A549 treated with CORT108297 at 1 μM for 4 hours (cell line): ENCODE measurements around the gene MLIP. TPM values are rescaled to one million over a fixed set of nuclear protein-coding genes. Genes with fewer than 3 reads are reported as not detected.

Experiments used
- total RNA-seq: library from RNA; stranded (reverse); fragments of 200-300 nt; extraction: Qiagen RNA extraction; gene quantifications from 5 replicates; pipeline ENCODE4 v1.2.3, GENCODE V29; 2022

The MLIP gene, protein sequence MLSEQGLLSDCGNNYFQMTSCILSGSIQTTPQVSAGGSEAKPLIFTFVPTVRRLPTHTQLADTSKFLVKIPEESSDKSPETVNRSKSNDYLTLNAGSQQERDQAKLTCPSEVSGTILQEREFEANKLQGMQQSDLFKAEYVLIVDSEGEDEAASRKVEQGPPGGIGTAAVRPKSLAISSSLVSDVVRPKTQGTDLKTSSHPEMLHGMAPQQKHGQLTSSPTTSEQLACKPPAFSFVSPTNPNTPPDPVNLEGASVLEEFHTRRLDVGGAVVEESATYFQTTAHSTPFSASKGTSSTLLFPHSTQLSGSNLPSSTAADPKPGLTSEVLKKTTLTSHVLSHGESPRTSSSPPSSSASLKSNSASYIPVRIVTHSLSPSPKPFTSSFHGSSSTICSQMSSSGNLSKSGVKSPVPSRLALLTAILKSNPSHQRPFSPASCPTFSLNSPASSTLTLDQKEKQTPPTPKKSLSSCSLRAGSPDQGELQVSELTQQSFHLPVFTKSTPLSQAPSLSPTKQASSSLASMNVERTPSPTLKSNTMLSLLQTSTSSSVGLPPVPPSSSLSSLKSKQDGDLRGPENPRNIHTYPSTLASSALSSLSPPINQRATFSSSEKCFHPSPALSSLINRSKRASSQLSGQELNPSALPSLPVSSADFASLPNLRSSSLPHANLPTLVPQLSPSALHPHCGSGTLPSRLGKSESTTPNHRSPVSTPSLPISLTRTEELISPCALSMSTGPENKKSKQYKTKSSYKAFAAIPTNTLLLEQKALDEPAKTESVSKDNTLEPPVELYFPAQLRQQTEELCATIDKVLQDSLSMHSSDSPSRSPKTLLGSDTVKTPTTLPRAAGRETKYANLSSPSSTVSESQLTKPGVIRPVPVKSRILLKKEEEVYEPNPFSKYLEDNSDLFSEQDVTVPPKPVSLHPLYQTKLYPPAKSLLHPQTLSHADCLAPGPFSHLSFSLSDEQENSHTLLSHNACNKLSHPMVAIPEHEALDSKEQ
- not detected in 5 replicates for total RNA-seq

DNA sequence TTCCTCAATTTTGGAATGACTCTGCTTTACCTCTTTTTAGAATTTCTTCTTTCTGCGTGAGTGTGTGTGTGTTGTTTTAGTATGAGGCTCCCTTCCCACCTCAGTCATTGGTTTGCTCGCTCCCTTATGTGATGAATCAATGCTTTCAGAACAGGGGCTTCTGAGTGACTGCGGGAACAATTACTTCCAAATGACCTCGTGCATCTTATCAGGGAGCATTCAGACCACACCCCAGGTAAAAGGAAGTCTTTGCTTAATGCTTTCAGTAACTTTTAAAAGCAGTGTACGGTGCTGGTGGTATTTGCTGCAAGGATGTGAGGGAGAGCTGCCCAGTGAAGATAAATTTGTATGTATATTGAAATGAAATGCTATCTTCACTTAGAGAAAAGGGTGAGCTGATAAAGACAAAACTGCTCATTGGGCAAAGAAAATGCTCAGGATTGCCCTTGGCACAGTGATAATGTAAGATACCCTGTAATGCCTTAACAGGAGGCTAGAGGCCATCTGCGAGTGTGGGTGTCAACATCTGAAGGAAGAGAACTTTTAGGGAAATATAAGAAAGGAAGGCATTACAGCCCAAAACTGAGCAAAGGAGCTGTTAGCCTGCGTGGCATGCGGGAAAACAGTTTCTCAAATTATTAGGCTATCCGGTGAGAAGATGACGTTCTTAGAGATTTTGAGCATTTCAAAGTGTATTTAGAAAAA lies at the start of gene MLIP:
TSS of gene MLIP (plus strand) at position 103 of the 705 bp plus-strand sequence. CDS start at position 140, 37 bp downstream.

DNA sequence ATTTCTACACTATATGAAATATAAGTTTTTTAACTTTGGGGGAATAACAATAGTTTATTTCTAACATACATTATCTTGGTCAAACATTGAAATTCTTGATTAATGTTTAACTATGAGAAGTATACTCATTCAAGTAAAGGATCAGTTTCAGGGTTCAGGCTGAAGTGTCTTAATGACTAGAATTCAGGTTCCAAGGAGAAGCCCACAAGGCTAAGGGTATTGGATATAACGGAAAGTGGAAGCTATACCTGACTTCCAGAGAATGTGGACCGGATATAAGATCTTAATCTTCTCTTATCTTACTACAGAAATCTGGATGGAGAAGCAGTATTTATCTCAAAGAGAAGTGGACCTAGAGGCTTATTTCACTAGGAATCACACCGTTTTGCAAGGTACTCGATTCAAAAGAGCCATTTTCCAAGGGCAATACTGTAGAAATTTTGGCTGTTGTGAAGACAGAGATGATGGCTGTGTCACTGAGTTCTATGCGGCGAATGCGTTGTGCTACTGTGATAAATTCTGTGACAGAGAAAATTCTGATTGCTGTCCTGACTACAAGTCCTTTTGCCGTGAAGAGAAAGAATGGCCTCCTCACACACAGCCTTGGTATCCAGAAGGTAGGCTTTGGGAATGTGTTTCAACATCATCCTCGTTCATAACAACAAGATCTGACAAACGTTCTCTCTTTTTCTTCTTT lies 197.2 kb downstream of the MLIP start, which contains the start of gene TINAG:
TSS of gene TINAG (plus strand) at position 153 of the 697 bp plus-strand sequence. CDS start at position 263, 110 bp downstream.

Other genes with a start within 250 kb of the MLIP start
- not detected in 5 replicates for gene TINAG, start 197.0 kb downstream of the MLIP start, total RNA-seq